Measurements from ENCODE around the gene BANP.

DNA sequence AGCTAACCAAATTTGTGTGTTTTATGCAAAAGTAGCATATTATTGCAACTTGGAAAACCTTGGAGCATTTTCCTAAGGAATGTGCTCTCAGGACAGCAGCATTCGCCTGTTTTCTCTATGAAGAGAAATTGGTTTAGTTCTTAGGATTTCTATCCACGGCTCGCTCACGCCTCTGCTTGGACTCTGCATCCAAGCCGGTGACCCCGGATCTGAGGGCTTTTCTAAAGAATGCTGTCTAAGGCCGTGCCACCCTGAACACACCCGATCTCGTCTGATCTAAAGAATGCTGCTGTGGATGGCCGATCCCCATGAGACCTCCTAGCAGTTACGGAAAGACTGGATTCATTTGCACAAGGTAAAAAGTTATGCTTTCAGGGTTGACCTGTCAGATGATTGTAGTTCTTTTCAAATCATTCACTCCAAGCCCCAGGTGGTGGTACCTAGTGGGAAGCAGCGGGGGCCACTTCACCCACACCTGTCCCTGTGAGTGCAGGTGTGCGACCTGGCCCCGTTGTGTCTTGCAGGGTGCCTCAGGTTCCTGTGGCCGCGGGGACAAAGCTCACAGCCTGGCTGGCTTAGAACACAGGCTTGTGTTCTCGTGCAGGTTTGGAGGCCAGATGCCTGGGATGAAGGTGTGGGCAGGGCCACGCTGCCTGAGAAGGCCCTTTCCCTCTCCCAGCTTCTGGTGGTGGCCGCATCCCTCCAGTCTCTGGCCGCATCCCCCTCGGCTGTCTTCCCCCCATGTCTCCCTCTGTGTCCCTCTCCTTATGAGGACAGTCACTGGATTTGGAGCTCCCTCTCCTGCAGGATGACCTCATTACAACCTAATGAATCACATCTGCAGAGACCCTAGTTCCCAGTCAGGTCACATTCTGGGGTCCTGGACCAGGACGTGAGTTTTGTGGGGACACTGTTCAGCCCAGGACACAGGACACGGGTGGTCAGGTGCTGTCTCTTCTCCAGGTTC lies 71.1 kb downstream of the BANP start:
- TF ChIP-seq CTCF (IDR thresholded peaks at IDR 0.05) (no peak), POLR2A (IDR thresholded peaks at IDR 0.05) (no peak)
